ENCODE results near the gene FBN2. TPM values are rescaled to one million over a fixed set of nuclear protein-coding genes. Genes with fewer than 3 reads are reported as not detected.

The FBN2 gene
- total RNA-seq, 1 donor from 2014 or later, result 6.6 TPM

- H3K9me3 Mint-ChIP-seq (ENCODE audit: low read depth), result no peaks in the 10 kb centered on the region
- H3K27me3 Mint-ChIP-seq, result no peaks in the 10 kb centered on the region
- no peak for TF ChIP-seq CTCF (IDR thresholded peaks at IDR 0.05; ENCODE audit: unreplicated experiment)
- no peaks in the 10 kb centered on the region for H3K36me3 Mint-ChIP-seq (ENCODE audit: insufficient read depth)
- no peak overlapping the region for H3K4me3 Mint-ChIP-seq (ENCODE audit: low read depth)
- H3K27ac Mint-ChIP-seq, result no peak overlapping the region
- peaks cover 2% of the 10 kb centered on the region for H3K4me1 Mint-ChIP-seq (ENCODE audit: low read depth)
- DNase-seq (ENCODE audit: low spot score, unreplicated experiment), result no peak
These were observed 159.4 kb downstream of the FBN2 start for GRCh38 chr5:128378632-128379031.

- Mint-ChIP-seq H3K9me3 (ENCODE audit: low read depth) (no peaks in the 10 kb centered on the region), H3K27ac (no peak overlapping the region), H3K4me3 (ENCODE audit: low read depth) (no peak overlapping the region), H3K4me1 (ENCODE audit: low read depth) (peaks cover 2% of the 10 kb centered on the region), H3K27me3 (no peaks in the 10 kb centered on the region), H3K36me3 (ENCODE audit: insufficient read depth) (no peaks in the 10 kb centered on the region)
- no peak for DNase-seq (ENCODE audit: low spot score, unreplicated experiment)
- TF ChIP-seq CTCF (IDR thresholded peaks at IDR 0.05; ENCODE audit: unreplicated experiment), result no peak
These were observed 159.8 kb downstream of the FBN2 start for GRCh38 chr5:128378196-128378595.

GRCh38 chr5:128376577-128376976, 161.5 kb downstream of the FBN2 start:
- no peak for TF ChIP-seq CTCF (IDR thresholded peaks at IDR 0.05; ENCODE audit: unreplicated experiment)
- peaks cover 2% of the 10 kb centered on the region for H3K4me1 Mint-ChIP-seq (ENCODE audit: low read depth)
- no peak overlapping the region for H3K4me3 Mint-ChIP-seq (ENCODE audit: low read depth)
- no peaks in the 10 kb centered on the region for H3K9me3 Mint-ChIP-seq (ENCODE audit: low read depth)
- no peak for DNase-seq (ENCODE audit: low spot score, unreplicated experiment)
- H3K36me3 Mint-ChIP-seq (ENCODE audit: insufficient read depth), result no peaks in the 10 kb centered on the region
- no peak overlapping the region for H3K27ac Mint-ChIP-seq
- H3K27me3 Mint-ChIP-seq, result no peaks in the 10 kb centered on the region

GRCh38 chr5:128366147-128366546, 171.9 kb downstream of the FBN2 start:
- Mint-ChIP-seq H3K27ac (no peak overlapping the region), H3K4me1 (ENCODE audit: low read depth) (peaks cover 8% of the 10 kb centered on the region), H3K27me3 (no peaks in the 10 kb centered on the region), H3K36me3 (ENCODE audit: insufficient read depth) (no peaks in the 10 kb centered on the region), H3K4me3 (ENCODE audit: low read depth) (no peak overlapping the region), H3K9me3 (ENCODE audit: low read depth) (no peaks in the 10 kb centered on the region)
- DNase-seq (ENCODE audit: low spot score, unreplicated experiment), result no peak
- no peak for TF ChIP-seq CTCF (IDR thresholded peaks at IDR 0.05; ENCODE audit: unreplicated experiment)

GRCh38 chr5:128362370-128362769, 175.7 kb downstream of the FBN2 start:
- no peaks in the 10 kb centered on the region for H3K36me3 Mint-ChIP-seq (ENCODE audit: insufficient read depth)
- H3K9me3 Mint-ChIP-seq (ENCODE audit: low read depth), result no peaks in the 10 kb centered on the region
- TF ChIP-seq CTCF (IDR thresholded peaks at IDR 0.05; ENCODE audit: unreplicated experiment), result no peak
- peaks cover 25% of the 10 kb centered on the region for H3K4me1 Mint-ChIP-seq (ENCODE audit: low read depth)
- peaks cover 7% of the 10 kb centered on the region for H3K27me3 Mint-ChIP-seq
- no peak overlapping the region for H3K4me3 Mint-ChIP-seq (ENCODE audit: low read depth)
- no peak for DNase-seq (ENCODE audit: low spot score, unreplicated experiment)
- H3K27ac Mint-ChIP-seq, result no peak overlapping the region
